Globus pallidus (tissue), 1 donor: ENCODE data around the gene PTPRN2.
"Not testable (repeated sequence)": the region's sequence is repeated elsewhere in the genome, so short reads cannot be mapped to it uniquely, and the experiment has no call there.

Experiments used
- DNase-seq: peaks from one replicate; pipeline ENCODE4 v3.0.0-alpha.2; 2015; ENCODE audit warnings: low spot score

Gene PTPRN2

DNA sequence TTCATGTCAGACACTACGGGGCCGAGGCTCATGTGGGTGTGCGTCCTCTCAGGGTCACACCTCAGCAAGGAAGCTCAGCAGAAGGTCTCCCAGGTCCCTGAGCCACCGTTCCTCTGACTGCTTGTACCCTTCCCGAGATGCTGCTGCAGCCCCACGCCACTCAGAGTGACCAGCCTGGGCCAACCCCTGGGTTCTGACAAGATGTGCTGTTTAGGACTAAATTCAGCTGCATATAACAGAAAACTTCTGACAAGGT, 738.4 kb downstream of the PTPRN2 start:
- DNase-seq = no peak

DNA sequence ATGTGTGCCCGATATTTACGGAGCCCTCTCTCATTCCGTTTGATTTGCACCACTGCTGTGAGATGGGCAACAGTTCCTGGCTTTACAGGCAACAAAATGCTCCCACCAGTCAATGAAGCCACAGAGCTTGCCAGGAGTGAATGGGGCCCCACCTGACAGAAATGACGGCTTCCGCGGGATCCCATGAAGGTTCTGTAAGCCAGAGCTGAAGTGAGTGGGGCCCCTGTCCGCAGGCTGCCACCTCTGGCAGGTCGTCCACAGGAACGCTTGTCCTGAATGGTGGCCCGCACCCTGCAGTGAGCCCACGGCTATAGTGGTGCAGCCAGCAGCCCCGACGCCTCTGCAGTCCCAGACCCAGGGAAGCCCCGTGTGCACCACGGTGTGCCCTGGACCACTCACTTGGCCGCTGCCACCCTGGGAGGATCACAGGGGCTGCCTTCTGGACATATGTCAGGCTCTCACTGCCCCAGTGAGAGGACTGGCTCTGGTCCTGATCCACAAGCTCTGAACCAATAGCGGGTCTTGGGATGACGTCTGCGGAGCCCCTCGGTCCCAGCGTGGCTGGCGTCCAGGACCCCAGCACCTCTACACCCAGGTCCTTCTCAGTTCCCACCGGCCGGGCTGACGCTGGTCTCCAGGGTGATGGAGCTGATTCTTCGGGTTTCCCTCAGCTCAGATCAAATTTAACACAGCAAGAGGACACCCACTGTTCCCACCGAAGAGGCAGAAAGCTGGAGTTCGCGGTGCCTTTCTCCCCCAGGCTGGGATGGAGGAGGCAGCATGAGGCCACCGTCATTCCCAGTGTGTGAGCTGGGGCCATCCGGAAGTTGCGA, 738.9 kb downstream of the PTPRN2 start:
- DNase-seq = no peak

DNA sequence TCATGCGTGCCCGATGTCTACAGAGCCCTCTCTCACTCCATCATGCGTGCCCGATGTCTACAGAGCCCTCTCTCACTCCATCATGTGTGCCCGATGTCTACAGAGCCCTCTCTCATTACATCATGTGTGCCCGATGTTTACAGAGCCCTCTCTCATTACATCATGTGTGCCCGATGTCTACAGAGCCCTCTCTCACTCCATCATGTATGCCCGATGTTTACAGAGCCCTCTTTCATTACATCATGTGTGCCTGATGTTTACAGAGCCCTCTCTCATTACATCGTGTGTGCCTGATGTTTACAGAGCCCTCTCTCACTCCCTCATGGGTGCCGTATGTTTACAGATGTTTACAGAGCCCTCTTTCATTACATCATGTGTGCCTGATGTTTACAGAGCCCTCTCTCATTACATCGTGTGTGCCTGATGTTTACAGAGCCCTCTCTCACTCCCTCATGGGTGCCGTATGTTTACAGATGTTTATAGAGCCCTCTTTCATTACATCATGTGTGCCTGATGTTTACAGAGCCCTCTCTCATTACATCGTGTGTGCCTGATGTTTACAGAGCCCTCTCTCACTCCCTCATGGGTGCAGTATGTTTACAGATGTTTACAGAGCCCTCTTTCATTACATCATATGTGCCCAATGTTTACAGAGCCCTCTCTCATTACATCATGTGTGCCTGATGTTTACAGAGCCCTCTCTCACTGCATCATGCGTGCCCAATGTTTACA, 739.7 kb downstream of the PTPRN2 start:
- DNase-seq = not testable (repeated sequence)

DNA sequence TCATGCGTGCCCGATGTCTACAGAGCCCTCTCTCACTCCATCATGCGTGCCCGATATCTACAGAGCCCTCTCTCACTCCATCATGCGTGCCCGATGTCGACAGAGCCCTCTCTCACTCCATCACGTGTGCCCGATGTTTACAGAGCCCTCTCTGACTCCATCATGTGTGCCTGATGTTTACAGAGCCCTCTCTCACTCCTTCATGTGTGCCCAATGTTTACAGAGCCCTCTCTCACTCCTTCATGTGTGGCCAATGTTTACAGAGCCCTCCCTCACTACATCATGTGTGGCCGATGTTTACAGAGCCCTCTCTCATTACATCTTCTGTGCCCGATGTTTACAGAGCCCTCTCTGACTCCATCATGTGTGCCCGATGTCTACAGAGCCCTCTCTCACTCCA, 740.9 kb downstream of the PTPRN2 start:
- DNase-seq = not testable (repeated sequence)

DNA sequence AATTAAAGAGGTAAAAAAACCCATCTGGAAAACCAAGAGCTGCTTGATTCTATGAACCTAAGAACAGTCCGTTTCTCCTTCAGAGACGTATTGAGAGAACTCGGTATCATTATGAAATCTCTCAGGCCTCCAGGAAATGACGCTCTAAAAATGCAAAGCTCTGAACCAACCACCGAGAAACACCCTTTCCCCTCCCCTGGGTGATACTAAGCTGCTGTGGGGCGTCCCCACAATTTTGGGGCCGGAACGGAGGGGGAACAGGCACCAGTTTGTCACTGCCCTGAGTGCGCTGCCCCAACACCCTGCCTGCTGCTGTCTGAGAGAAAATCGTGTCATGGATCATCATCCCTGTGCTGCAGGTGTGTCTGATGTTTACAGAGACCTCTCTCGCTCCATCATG, 741.4 kb downstream of the PTPRN2 start:
- no peak for DNase-seq

DNA sequence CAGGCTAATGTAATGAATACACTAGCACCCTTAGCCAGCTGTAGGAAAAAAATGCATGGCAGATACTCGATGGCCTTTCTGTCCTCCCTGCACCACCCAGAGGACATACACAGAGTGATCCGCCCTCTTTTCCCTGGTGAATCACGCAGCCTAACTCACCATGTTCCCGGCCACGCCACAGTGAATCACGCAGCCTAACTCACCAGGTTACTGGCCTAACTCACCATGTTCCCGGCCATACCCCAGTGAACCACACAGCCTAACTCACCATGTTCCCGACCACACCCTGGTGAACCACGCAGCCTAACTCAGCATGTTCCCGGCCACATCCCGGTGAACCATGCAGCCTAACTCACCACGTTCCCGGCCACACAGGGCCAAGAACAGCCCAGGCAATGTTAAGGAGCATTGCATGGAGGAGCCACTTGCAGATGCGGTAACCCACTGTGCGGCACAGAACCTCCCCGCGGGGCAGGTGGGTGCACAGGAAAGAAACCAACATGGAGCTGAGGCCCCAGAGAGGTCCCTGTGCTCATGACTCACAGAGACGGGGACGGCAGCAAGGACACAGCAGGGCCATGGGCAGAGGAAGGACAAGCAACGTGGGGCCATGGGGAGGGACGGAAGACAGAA, 742.3 kb downstream of the PTPRN2 start:
- DNase-seq = no peak

DNA sequence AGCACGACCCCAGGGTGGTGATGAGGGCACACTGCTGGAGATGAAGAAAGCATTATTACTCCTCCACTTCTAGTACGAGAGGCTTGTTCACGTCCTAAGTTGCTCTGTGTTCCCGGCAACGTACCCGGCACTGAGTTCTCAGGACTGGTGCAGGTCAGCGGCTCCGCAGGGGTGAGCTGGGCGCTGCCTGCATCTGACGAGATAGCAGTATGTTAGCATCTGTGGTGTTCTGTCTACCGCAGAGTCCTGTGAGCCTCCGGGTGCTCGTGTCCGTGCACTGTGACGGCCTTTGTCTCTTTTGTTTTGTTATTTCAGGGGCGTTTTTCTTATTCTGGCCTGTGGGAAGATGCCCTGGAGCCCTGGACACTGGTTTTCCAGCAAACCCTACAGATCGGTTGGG, 743.0 kb downstream of the PTPRN2 start:
- no peak for DNase-seq

DNA sequence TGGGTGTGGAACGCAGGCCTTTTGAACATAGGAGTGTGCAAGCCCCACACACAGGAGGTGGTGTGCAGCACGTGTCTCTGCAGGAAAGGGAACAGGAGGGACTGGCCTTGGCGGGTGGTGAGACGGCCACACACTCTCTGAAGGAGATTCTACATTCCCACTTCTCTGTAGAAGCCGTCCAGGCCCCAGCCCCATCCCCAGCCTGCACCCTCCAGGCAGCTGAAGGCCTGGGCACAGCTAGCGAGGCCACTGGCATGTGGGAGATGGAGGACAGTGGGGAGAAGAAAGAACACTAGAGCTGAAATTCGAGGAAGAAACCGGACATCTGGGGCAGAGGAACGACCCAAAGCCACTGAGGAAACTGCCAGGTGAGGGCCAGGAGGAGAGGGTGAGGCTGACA, 743.5 kb downstream of the PTPRN2 start:
- no peak for DNase-seq

DNA sequence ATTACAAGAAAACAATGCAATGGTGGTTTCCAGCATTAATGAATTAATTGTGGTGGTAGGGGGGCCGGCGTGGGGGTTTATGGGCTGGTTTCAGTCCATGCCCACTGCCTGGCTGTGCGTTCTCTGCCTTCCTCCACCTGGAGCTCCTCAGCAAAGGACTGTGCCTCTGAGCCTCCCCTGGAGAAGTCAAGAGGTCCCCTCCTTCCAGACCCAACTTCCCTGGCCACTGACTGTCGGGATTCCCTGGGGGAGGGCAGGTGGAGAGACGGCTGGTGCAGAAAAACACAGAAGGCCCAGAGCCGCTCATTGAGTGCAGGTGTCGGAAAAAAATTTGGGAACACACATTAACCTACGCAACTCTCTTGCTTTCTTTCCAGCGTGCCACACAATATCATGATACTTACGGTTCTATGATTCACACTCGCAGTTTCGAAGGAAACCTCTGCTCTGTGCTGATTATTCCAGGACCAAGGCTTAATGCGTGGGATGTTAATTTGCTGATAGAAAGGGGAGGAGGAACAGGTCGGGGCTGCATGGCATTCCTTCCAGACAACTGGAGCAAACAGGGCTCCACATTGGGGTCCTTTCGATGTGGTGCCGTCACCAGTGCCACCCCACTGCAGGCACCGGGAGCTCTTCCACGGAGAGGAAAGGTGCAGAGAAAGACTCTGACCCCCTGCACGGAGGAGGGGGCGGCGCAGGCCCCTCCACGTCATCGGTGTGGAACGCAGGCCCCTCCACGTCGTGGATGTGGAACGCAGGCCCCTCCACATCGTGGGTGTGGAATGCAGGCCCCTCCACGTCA, 744.1 kb downstream of the PTPRN2 start:
- no peak for DNase-seq

DNA sequence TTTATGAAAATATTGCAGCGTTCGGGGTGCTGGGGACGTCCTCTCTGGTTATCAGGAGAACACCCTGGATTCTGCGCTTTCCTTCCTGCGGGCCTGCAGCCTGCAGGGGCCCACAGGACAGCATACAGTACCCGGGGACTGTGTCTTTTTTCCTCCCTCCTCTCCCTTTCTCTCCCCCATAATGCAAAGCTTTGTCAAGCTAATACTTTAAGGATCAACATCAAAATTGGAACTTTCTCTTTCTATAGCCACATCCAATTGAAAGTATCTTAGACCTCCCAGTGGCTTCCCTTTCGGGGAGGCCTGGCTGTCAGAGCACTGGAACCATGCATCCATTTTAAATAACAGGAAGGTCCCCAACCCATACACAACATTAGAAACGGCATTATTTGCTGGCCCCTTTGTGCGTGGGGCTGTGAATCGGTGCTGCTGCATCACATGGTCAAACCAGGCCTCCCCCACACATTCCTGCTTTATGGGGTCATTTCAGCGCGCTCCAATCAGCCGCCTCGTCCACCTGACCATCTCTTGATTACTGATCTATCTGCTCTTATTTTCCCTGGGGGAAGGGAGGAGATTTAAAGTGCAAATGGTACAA, 745.8 kb downstream of the PTPRN2 start:
- DNase-seq = no peak

DNA sequence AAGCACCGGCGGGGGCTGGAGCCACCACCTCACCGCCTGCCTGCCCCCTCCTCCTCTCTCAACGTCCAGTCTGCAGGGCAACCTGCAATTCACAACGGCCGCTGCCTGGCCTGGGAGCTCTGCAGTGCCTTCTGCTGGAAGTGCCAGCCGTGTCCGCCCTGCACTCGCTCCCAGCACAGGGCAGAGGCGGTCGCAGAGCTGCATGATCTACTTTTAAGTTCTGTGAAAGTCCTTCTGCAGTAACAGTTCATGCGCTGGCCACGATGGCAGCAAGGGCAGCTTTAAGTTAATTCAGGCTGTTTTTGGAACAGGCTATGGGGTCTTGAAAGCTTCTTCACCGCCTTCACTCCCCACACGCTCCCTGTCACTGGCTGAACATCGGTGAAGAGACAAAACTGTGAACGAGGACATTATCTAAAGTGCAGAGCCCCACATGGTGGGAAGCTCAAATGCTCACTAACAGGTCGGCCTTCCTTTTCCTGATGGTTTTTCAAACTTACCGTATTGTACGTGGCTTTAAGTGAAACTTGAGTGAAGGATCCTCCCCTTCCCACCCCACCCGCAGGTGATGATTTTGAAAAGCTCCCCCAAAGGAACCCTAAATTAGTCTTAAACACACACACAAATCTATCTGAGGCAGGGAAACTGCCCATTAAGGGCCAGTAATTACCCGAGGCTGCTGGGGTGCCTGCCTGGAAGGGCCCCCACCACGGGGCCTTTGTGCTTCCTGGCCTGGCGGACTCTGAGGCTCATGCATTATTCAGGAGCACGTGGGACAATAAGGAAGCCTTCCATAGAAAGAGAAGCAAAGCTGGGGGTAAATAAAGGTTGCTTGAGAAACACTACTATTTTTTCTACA, 746.5 kb downstream of the PTPRN2 start:
- no peak for DNase-seq

DNA sequence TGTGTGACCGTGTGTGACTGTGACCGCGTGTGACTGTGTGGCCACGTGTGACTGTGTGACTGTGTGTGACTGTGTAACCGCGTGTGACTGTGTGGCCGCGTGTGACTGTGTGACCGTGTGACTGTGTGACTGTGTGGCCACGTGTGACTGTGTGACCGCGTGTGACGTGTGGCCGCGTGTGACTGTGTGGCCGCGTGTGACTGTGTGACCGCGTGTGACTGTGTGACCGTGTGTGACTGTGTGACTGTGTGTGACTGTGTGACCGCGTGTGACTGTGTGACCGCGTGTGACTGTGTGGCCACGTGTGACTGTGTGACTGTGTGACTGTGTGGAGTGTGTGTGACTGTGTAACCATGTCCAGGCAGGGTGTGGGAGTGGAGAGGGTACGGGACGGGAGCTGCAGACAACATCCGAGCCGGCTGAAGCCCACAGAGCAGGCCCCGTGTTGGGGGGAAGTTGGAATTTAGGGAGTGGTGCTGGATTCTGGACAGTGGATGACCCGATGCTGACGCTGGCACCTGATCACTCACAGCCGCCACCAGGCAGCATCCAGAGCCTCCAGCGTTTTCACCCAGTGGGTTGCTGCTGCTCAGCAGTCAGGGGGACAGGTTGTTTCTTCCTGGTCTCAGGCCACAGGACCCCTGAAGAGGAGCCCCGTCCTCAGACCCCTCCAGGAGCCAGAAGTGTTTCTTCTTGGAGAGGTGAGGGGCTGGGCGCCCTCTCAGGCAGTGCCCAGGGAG, 747.3 kb downstream of the PTPRN2 start:
- no peak for DNase-seq

DNA sequence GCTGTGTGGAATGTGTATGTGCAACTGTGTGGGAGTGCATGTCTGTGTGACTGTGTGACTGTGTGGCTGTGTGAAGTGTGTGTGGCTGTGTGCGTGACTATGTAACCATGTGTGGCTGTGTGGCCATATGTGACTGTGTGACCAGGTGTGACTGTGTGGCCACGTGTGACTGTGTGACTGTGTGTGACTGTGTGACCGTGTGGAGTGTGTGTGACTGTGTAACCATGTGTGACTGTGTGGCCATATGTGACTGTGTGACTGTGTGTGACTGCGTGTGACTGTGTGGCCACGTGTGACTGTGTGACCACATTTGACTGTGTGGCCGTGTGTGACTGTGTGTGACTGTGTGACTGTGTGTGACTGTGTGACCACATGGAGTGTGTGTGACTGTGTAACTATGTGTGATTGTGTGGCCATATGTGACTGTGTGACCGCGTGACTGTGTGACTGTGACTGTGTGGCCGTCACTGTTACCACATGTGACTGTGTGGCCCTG, 747.9 kb downstream of the PTPRN2 start:
- no peak for DNase-seq

DNA sequence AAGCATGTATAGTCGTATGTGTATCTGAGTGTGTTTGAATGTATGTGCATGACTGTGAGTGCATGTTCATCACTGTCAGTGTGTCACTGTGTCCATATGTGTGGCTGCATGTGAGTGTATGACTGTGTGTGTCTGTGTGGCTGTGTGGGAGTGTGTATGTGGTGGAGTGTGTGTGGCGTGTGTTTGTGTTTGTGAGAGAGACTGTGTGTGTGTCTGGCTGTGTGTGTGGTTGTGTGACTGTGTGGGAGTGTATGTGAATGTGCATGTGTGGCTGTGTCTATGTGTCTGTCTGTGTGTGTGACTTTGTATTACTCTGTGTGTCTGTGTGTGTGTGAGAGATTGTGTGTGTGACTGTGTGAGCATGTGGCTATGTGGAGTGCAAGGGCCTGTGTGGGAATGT, 748.4 kb downstream of the PTPRN2 start:
- no peak for DNase-seq

DNA sequence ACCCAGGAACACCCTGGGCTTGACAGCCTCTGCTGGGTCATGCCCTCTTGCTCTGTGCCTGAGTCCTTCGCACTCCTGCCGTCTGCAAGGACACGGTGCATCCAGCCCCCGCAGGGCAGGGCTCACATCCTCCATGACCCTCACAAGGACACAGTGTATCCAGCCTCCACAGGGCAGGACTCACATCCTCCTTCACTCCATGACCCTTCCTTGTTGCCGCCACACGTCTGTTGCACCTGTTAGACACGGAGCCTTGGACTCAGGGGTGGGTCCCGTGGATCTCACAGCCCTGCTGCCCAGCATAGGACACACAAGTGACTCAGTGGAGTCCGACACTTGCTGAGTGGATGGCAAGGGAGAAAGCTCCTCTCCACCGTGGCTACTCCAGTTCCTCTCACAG, 750.1 kb downstream of the PTPRN2 start:
- DNase-seq = no peak

DNA sequence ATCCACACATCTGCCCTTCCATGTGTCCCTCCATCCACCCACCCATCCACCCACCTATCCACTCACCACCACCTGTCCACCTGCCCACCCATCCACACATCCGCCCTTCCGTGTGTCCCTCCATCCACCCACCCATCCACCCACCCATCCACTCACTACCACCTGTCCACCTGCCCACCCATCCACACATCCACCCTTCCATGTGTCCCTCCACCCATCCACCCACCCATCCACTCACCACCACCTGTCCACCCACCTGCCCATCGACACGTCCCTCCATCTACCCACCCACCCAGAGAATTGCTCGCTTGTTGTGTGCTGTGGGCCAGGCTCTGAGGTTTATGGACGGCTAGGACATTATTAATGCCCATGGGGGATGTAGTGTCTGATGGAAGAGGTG, 750.6 kb downstream of the PTPRN2 start:
- no peak for DNase-seq

DNA sequence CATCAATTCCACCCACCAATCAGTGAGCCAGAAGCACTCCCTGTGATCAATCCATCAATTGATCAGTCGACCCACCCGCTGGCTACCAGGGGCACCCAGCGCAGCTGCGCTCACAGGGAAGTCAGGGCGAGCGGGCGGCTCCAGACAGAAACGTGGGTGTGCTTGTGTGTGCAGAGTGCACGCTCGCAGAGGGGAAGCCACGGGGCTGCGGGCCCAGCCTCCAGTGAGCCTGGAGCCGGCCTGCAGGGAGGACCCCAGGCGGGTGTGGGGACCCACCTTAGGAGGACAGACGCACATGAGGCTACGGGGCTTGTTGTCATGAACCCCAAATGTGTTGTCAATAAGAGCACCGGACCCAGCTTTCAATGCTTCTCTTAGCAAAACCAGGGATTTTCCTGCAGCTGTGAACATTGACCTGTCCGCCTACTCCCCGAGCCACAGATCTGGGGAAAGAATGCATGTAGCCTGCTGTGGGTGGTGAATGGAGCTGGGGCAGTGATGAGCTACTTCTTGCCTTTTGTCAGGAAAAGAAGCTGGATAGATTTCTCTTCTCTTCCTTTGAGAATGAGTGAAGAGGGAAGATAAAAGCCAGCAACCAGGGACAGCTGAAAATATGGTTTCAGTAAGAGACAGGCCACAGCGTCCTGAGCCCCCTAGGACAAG, 753.0 kb downstream of the PTPRN2 start:
- no peak for DNase-seq

DNA sequence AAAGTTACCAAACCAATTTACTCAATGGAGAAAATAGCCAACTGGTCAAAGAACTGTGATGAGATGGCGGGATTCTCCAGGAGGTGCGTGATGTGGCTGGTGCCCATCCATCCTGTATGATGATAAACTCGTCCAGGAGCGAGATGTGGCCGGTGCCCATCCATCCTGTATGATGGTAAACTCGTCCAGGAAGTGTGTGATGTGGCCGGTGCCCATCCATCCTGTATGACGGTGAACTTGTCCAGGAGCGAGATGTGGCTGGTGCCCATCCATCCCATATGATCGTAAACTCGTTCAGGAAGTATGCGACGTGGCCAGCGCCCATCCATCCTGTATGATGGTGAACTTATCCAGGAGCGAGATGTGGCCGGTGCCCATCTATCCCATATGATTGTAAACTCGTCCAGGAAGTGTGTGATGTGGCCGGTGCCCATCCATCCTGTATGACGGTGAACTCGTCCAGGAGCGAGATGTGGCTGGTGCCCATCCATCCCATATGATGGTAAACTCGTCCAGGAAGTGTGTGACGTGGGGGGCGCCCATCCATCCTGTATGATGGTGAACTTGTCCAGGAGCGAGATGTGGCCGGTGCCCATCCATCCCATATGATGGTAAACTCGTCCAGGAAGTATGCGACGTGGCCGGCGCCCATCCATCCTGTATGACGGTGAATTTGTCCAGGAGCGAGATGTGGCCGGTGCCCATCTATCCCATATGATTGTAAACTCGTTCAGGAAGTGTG, 754.6 kb downstream of the PTPRN2 start:
- no peak for DNase-seq

DNA sequence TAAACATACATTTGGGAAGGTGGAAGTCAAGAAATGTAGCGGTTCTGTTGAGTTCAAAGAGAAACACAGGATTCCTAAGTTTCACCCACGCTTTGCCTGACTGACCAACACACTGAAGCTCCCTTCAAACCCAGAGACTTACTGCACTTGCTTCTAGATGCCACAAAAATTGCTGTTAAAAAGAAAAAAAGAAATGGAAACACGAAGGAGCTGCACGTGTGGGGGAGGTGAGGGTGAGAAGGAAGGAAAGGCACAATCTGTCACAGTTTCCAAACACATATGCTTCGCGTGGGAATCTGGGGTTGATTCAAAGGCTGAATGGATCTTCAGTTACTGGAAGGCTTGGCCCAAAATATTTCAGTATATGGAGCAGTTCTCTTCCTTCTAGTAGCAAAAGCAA, 755.2 kb downstream of the PTPRN2 start:
- no peak for DNase-seq
